ENCODE results near the gene PIGR. TPM values are rescaled to one million over a fixed set of nuclear protein-coding genes. Genes with fewer than 3 reads are reported as not detected.

The PIGR gene
- total RNA-seq, 2 experiments from 2014 or later: not detected

GRCh38 chr1:206897175-206897574 is 49.1 kb downstream of the PIGR start, which contains the start of gene IL24:
Gene IL24, plus strand, starts transcription at chr1:206897443. Its CDS starts 390 bp downstream, at chr1:206897833.
- no peak for ATAC-seq (ENCODE audit: poor library complexity)
- DNase-seq: no peak
- no peak for TF ChIP-seq CTCF (IDR thresholded peaks at IDR 0.05)
- ChIA-PET CTCF (no interaction called here), POLR2A (interaction anchor here (1.1 to 13.4 kb wide), 6 partner anchors 9 to 171 kb away, joined by 3 to 384 read pairs (median 8); partner anchors contain the start of gene FCMR)
- H3K4me3 Mint-ChIP-seq: no peak within 1 kb of the TSS
- H3K36me3 ChIP-seq (ENCODE audit: insufficient read depth, low read length): no peaks in the 10 kb centered on the region
- H3K27ac ChIP-seq (ENCODE audit: low read depth in 1 of 2, low read length in 2 of 2): no peak within 1 kb of the TSS
- H3K36me3 Mint-ChIP-seq (ENCODE audit: low read depth): peaks cover 21% of the 10 kb centered on the region
- H3K4me1 Mint-ChIP-seq (ENCODE audit: low read depth): peaks cover 74% of the 10 kb centered on the region
- H3K9me3 ChIP-seq (ENCODE audit: control insufficient read depth in 1 of 2, insufficient read depth in 1 of 2, low read length in 2 of 2): no peaks in the 10 kb centered on the region
- intact Hi-C loops (cut with DNase I, micrococcal nuclease): no loop called here
- no peaks in the 10 kb centered on the region for H3K27me3 Mint-ChIP-seq
- no peak within 1 kb of the TSS for H3K4me3 ChIP-seq (ENCODE audit: low read length)
- H3K27ac Mint-ChIP-seq: peak within 1 kb of the TSS; percentile 27
- H3K4me1 ChIP-seq (ENCODE audit: insufficient read depth, low read length): peaks cover 32% of the 10 kb centered on the region
- no peaks in the 10 kb centered on the region for H3K27me3 ChIP-seq (ENCODE audit: control insufficient read depth in 1 of 2, insufficient read depth in 2 of 2, low read length in 2 of 2)
- H3K9me3 Mint-ChIP-seq: no peaks in the 10 kb centered on the region

GRCh38 chr1:206896261-206896660 is 50.0 kb downstream of the PIGR start:
- CTCF ChIA-PET: interaction anchor here (0.7 kb wide), 1 partner anchor 532 kb away, joined by 3 read pairs; no protein-coding TSS in a partner anchor
- Histone ChIP-seq H3K36me3 (ENCODE audit: insufficient read depth, low read length) (no peaks in the 10 kb centered on the region), H3K27me3 (ENCODE audit: control insufficient read depth in 1 of 2, insufficient read depth in 2 of 2, low read length in 2 of 2) (no peaks in the 10 kb centered on the region), H3K4me1 (ENCODE audit: insufficient read depth, low read length) (peaks cover 34% of the 10 kb centered on the region), H3K27ac (ENCODE audit: low read depth in 1 of 2, low read length in 2 of 2) (no peak overlapping the region), H3K9me3 (ENCODE audit: control insufficient read depth in 1 of 2, insufficient read depth in 1 of 2, low read length in 2 of 2) (no peaks in the 10 kb centered on the region), H3K4me3 (ENCODE audit: low read length) (no peak overlapping the region)
- ATAC-seq (ENCODE audit: poor library complexity): no peak
- TF ChIP-seq CTCF (IDR thresholded peaks at IDR 0.05): no peak
- intact Hi-C loops (cut with DNase I, micrococcal nuclease): no loop called here
- peak overlapping the region; percentile 27 for H3K27ac Mint-ChIP-seq
- peaks cover 72% of the 10 kb centered on the region for H3K4me1 Mint-ChIP-seq (ENCODE audit: low read depth)
- H3K4me3 Mint-ChIP-seq: no peak overlapping the region
- POLR2A ChIA-PET: interaction anchor here (0.6 to 3.6 kb wide), 6 partner anchors 10 to 170 kb away, joined by 4 to 26 read pairs (median 6); partner anchors contain the start of gene FCMR
- H3K36me3 Mint-ChIP-seq (ENCODE audit: low read depth): peaks cover 12% of the 10 kb centered on the region
- no peak for DNase-seq
- H3K9me3 Mint-ChIP-seq: no peaks in the 10 kb centered on the region
- no peaks in the 10 kb centered on the region for H3K27me3 Mint-ChIP-seq

GRCh38 chr1:206895837-206896242 is 50.4 kb downstream of the PIGR start:
- H3K27me3 ChIP-seq (ENCODE audit: control insufficient read depth in 1 of 2, insufficient read depth in 2 of 2, low read length in 2 of 2): no peaks in the 10 kb centered on the region
- ATAC-seq (ENCODE audit: poor library complexity) (no peak), DNase-seq (no peak)
- Mint-ChIP-seq H3K27me3 (no peaks in the 10 kb centered on the region), H3K9me3 (no peaks in the 10 kb centered on the region), H3K27ac (peak overlapping the region; percentile 5), H3K4me3 (no peak overlapping the region), H3K36me3 (ENCODE audit: low read depth) (peaks cover 9% of the 10 kb centered on the region), H3K4me1 (ENCODE audit: low read depth) (peaks cover 72% of the 10 kb centered on the region)
- POLR2A ChIA-PET: interaction anchor here (0.6 to 3.6 kb wide), 7 partner anchors 9 to 26 kb away, joined by 4 to 26 read pairs (median 5); partner anchors contain the start of gene FCMR
- H3K27ac ChIP-seq (ENCODE audit: low read depth in 1 of 2, low read length in 2 of 2): no peak overlapping the region
- no peaks in the 10 kb centered on the region for H3K9me3 ChIP-seq (ENCODE audit: control insufficient read depth in 1 of 2, insufficient read depth in 1 of 2, low read length in 2 of 2)
- intact Hi-C loops (cut with DNase I, micrococcal nuclease): no loop called here
- H3K4me3 ChIP-seq (ENCODE audit: low read length): no peak overlapping the region
- CTCF ChIA-PET: interaction anchor here (0.7 to 1.1 kb wide), 2 partner anchors 38 to 532 kb away, joined by 3 read pairs; no protein-coding TSS in a partner anchor
- H3K36me3 ChIP-seq (ENCODE audit: insufficient read depth, low read length): no peaks in the 10 kb centered on the region
- TF ChIP-seq CTCF (IDR thresholded peaks at IDR 0.05): no peak
- H3K4me1 ChIP-seq (ENCODE audit: insufficient read depth, low read length): peaks cover 34% of the 10 kb centered on the region

Measured in CD4-positive, alpha-beta T cell (primary cell).